GM18502 (cell line): ENCODE measurements around the gene MYO9B.
A peak's percentile ranks its signal among the peaks of the same experiment; 100 is the strongest.

ENCODE experiments used
- ATAC-seq: cut with Tn5 transposase; IDR thresholded peaks from one replicate; pipeline ENCODE4 v1.9.1; 2021; ENCODE audit warnings: mild to moderate bottlenecking; ENCODE audit not compliant: unreplicated experiment, poor library complexity

Gene MYO9B

DNA sequence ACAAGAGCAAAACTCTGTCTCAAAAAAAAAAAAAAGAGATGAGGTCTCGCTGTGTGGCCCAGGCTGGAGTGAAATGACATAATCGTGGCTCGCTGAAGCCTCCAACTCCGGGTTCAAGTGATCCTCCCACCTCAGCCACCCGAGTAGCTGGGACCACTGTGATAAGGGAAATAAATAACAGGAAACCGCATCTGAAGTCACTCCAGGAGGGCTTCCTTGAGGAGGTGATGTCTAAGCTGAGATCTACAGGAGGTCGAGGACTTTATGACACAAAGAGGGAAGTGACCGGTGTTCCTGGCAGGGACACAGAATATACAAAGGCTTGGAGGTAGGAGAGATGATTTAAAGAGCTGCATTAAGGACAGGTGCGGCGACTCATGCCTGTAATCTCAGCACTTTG lies 179.1 kb downstream of the MYO9B start:
- no peak for ATAC-seq

DNA sequence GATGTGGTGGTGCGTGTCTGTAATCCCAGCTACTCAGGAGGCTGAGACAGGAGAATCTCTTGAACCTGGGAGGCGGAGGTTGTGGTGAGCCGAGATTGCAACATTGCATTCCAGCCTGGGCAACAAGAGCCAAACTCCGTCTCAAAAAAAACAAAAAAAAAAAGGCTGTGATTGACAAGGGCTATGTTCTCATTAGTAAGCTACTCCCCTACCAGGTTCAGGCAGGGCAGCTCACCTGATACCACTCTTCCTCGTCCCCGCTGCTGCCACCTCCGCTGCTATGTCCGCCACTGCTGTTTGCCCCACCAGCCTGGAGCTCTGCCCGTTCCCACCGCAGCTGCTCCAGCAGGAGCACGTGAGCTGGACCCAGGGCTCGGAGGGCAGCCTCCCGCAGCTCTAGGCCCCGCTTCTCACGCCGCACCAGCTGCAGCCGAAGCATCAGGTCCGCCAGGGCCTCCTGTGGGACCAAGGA lies 179.6 kb downstream of the MYO9B start:
- ATAC-seq, result no peak

DNA sequence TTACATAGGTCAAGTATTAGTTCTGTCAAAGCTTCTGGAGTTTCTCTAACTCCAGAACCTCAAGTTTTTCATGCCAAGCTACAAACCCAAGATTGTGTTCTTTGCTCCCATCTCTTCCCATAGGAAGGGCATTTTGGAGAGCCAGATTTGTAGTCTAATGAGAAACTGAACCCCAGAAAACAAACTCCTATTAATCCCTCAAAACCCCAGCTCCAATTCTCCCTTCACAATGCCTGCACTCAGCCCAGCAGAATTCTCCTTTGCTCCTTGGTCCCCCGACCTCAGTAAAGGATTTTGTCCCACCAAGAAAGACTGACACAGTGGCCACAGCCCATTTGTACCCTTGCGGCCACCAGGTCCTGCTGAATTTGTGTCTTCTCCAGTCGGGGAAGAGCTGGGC lies 180.6 kb downstream of the MYO9B start:
- no peak for ATAC-seq

DNA sequence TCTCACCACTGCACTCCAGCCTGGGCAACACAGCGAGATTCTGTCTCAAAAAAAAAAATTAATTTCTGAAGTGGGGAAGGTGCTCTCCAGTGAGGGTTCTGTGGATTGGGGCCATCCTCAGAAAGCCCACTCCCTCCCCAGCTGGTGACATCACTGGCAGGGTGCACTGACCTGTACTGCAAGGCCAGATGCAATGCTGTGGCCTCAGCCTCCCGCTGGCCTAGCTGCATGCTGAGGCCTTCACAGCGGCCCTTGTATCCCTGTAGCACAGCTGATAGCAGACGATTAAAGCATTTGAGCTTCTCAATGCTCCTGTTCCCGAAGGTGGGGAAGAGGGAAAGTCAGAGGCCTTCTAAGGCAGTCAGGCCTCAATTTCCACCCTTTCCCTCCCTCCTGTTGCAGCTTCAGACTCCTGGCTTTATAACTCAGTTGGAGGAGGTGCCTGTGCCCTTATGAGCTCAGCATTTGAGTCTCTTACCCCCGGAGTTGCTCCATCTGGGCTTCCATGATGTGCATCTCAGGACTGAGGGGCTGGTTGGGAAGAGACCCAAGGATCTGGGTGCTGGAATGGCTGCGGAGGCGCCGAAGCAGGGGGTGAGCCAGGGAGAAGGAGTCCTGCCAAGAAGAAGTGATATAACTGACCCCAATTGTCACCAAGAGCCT lies 183.7 kb downstream of the MYO9B start:
- ATAC-seq, result no peak

DNA sequence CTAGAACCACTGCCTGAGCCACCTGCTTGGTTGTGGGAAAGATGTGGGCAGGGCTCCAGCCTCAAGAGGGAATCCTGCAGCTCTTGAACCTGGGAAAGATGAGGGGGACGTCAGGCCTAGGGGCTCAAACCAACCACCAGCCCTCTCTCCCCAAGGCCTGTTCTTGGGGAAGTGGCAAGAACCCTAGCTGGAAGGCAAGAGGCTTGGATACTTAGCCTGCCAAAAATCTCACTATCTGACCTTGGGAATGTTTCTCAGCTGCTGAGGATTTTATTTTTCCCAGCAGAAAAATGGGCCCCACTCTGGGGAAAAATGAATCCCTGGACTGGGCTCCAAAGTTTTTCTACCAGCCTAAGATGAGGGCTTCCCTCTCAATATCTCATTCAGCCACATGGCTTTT lies 184.4 kb downstream of the MYO9B start:
- ATAC-seq, result no peak

DNA sequence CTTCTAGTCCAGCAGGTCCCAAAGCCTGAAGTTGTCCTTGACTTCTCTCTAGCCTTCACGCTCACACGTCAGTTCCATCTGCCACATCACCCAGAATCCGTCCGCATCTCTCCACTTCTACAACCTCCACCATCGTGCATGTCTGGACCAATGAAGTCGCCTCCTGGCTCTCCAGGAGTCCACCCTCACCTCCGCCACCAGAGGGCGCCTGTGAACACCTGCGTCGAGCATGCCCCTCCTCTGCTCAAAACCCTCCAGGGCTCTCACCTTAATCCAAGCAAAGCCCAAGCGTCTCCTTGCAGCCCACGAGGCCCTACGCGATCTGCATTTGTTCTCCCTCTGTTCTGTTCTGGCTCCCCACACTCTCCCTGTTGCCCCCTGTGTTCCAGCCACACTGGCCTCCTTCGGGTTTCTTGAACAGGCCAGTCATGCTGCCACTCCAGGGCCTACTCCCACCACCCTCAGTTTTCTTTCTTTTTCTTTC lies 185.3 kb downstream of the MYO9B start:
- ATAC-seq, result peak; percentile 80

DNA sequence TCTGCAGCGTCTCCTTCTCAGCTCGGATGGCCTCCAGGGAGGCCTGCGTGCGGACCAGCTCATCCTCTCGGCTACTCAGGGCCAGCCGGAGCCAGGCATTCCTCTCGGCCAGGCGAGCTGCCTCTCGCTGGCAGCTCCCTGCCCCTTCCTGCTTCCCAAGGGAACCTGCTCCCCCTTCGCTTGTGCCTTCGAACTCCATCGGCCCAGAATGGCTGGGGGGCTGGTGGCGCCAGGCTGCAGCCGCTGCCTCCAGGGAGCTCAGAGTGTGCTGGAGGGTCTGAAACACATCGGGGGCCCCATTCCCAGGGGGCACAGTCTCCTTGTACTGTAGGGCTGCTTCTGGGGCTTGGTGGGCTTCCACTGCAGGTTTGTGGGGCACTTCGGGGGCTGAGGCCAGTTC lies 187.0 kb downstream of the MYO9B start:
- ATAC-seq, result no peak
